ENCODE measurements around the gene KCNQ5.

The KCNQ5 gene

GRCh38 chr6:72640615-72640930 lies 18.7 kb downstream of the KCNQ5 start:
- no peak for DNase-seq

GRCh38 chr6:72642435-72642834 lies 20.6 kb downstream of the KCNQ5 start:
- no peak for DNase-seq

- DNase-seq: no peak
Observed at GRCh38 chr6:72643214-72643613, 21.4 kb downstream of the KCNQ5 start.

GRCh38 chr6:72646604-72647485 lies 25.0 kb downstream of the KCNQ5 start:
- DNase-seq: no peak

GRCh38 chr6:72647489-72647888 lies 25.6 kb downstream of the KCNQ5 start:
- DNase-seq: no peak

- DNase-seq: peak; percentile 64
Observed at GRCh38 chr6:72649032-72649984, 27.4 kb downstream of the KCNQ5 start.

GRCh38 chr6:72650081-72650745 lies 28.3 kb downstream of the KCNQ5 start:
- DNase-seq: no peak

- no peak for DNase-seq
Observed at GRCh38 chr6:72651174-72651573, 29.3 kb downstream of the KCNQ5 start.

GRCh38 chr6:72651967-72652956 lies 30.4 kb downstream of the KCNQ5 start:
- no peak for DNase-seq

GRCh38 chr6:72653026-72653425 lies 31.2 kb downstream of the KCNQ5 start:
- no peak for DNase-seq

- DNase-seq: no peak
Observed at GRCh38 chr6:72654071-72654621, 32.3 kb downstream of the KCNQ5 start.

- peak; percentile 42 for DNase-seq
Observed at GRCh38 chr6:72657407-72658197, 35.7 kb downstream of the KCNQ5 start.

- DNase-seq: no peak
Observed at GRCh38 chr6:72659754-72660153, 37.9 kb downstream of the KCNQ5 start.

GRCh38 chr6:72661411-72661810 lies 39.5 kb downstream of the KCNQ5 start:
- DNase-seq: no peak

GRCh38 chr6:72665599-72665998 lies 43.7 kb downstream of the KCNQ5 start:
- DNase-seq: no peak

- DNase-seq: no peak
Observed at GRCh38 chr6:72669324-72669723, 47.5 kb downstream of the KCNQ5 start.

- DNase-seq: no peak
Observed at GRCh38 chr6:72672906-72673305, 51.0 kb downstream of the KCNQ5 start.

GRCh38 chr6:72674842-72675241 lies 53.0 kb downstream of the KCNQ5 start:
- no peak for DNase-seq

- DNase-seq: peak; percentile 29
Observed at GRCh38 chr6:72675396-72675795, 53.5 kb downstream of the KCNQ5 start.

GRCh38 chr6:72676995-72677394 lies 55.1 kb downstream of the KCNQ5 start:
- no peak for DNase-seq

GRCh38 chr6:72677740-72678139 lies 55.9 kb downstream of the KCNQ5 start:
- no peak for DNase-seq

Data from NCI-H226 (cell line).